SK-N-SH (cell line): ENCODE data around the gene MAPK10. TPM values are rescaled to one million over a fixed set of nuclear protein-coding genes. Genes with fewer than 3 reads are reported as not detected.

Experiments used
- CTCF ChIA-PET: fragments of 300-600, 350-600 bp; formaldehyde crosslinking; extraction: SDS; loops from one replicate; lab custom pipeline; 2021; lab: Yijun Ruan, JAX
- POLR2A ChIA-PET: fragments of 350-600 bp; sonication (Branson Sonifier 250); formaldehyde crosslinking; extraction: SDS; loops from one replicate; lab custom pipeline; 2020; ENCODE audit warnings: antibody characterized with exemption, inconsistent platforms; lab: Yijun Ruan, JAX
- DNase-seq: peaks from one replicate; pipeline ENCODE4 v3.0.0; 2012
- H2AFZ ChIP-seq: fragments of 200-600 bp; sonication (generic); 2 replicates; pipeline ENCODE4 v1.8.1; 2016; ENCODE audit warnings: antibody characterized with exemption, mild to moderate bottlenecking, low read depth
- H3F3A ChIP-seq: fragments of 200-600 bp; sonication (generic); replicated peaks from 2 replicates; pipeline ENCODE3; 2016; ENCODE audit warnings: antibody characterized with exemption, mild to moderate bottlenecking; ENCODE audit not compliant: insufficient read depth
- H3K27ac ChIP-seq, 2 experiments: fragments of 200-500 bp in 1 of 2; fragments of 200-600 bp in 1 of 2; sonication (Bioruptor generic) in 1 of 2; sonication (generic), shearing (Covaris generic) in 1 of 2; 2 replicates each; pipeline versions ENCODE4 v1.5.1 to v1.6.1; 2014 to 2016; ENCODE audit warnings: low read depth in 2 of 2, inconsistent platforms in 1 of 2, low read length in 1 of 2, mild to moderate bottlenecking in 1 of 2, mixed read lengths in 1 of 2
- H3K27me3 ChIP-seq: fragments of 200-600 bp; sonication (generic), shearing (Covaris generic); 2 replicates; pipeline ENCODE4 v1.6.1; 2016; ENCODE audit warnings: mixed run types; ENCODE audit not compliant: insufficient read depth
- H3K36me3 ChIP-seq, 2 experiments: fragments of 200-500 bp in 1 of 2; fragments of 200-600 bp in 1 of 2; sonication (Bioruptor generic) in 1 of 2; sonication (generic) in 1 of 2; replicated peaks in 1 of 2; 2 replicates each; pipeline versions ENCODE3 to v1.5.1; 2014 to 2016; ENCODE audit warnings: low read length in 1 of 2, mild to moderate bottlenecking in 1 of 2; ENCODE audit not compliant: insufficient read depth in 2 of 2, control insufficient read depth in 1 of 2
- H3K4me1 ChIP-seq, 2 experiments: fragments of 200-500 bp in 1 of 2; fragments of 200-600 bp in 1 of 2; sonication (Bioruptor generic) in 1 of 2; sonication (generic), shearing (Covaris generic) in 1 of 2; 2 replicates each; pipeline versions ENCODE4 v1.5.1 to v1.6.1; 2014 to 2016; ENCODE audit warnings: low read depth in 1 of 2, low read length in 1 of 2, mixed run types in 1 of 2; ENCODE audit not compliant: insufficient read depth in 2 of 2, control insufficient read depth in 1 of 2
- H3K4me2 ChIP-seq: fragments of 200-600 bp; sonication (generic), shearing (Covaris generic); 2 replicates; pipeline ENCODE4 v1.6.1; 2017; ENCODE audit warnings: mixed run types
- H3K4me3 ChIP-seq, 2 experiments: fragments of 200-500 bp in 1 of 2; fragments of 200-600 bp in 1 of 2; sonication (Bioruptor generic) in 1 of 2; sonication (generic), shearing (Covaris generic) in 1 of 2; 2 replicates each; pipeline versions ENCODE4 v1.5.1 to v1.8.1; 2014 to 2016; ENCODE audit warnings: low read depth in 2 of 2, inconsistent platforms in 1 of 2, low read length in 1 of 2, mild to moderate bottlenecking in 1 of 2, mixed read lengths in 1 of 2, moderate library complexity in 1 of 2
- H3K79me2 ChIP-seq: fragments of 200-600 bp; sonication (generic); 2 replicates; pipeline ENCODE4 v1.8.1; 2017; ENCODE audit warnings: mild to moderate bottlenecking; ENCODE audit not compliant: insufficient read depth
- H3K9ac ChIP-seq: fragments of 200-600 bp; sonication (generic); 2 replicates; pipeline ENCODE4 v1.6.1; 2017; ENCODE audit warnings: mixed run types
- H3K9me2 ChIP-seq: fragments of 200-600 bp; sonication (generic); 2 replicates; pipeline ENCODE4 v1.6.1; 2017; ENCODE audit warnings: mixed run types
- H3K9me3 ChIP-seq: fragments of 200-600 bp; sonication (generic); 2 replicates; pipeline ENCODE4 v1.6.1; 2017; ENCODE audit warnings: mixed run types, mild to moderate bottlenecking, moderate library complexity
- H4K20me1 ChIP-seq: fragments of 200-600 bp; sonication (generic); 2 replicates; pipeline ENCODE4 v1.6.1; 2017; ENCODE audit warnings: mild to moderate bottlenecking, mixed run types; ENCODE audit not compliant: insufficient read depth
- EZH2phosphoT487 ChIP-seq: fragments of 200-600 bp; sonication (generic); IDR thresholded peaks from 2 replicates; pipeline ENCODE4 v1.6.1; 2017; ENCODE audit warnings: low read depth, mixed run types, mild to moderate bottlenecking, antibody characterized with exemption, moderate library complexity, borderline replicate concordance
- FOSL2 ChIP-seq: IDR thresholded peaks from 2 replicates; pipeline ENCODE4 v1.4.0; 2012; ENCODE audit warnings: low read depth, mild to moderate bottlenecking, moderate library complexity, borderline replicate concordance
- FOXM1 ChIP-seq: IDR thresholded peaks from 2 replicates; pipeline ENCODE4 v1.4.0; 2012; ENCODE audit warnings: low read depth, mild to moderate bottlenecking
- GATA2 ChIP-seq: sonication (generic); formaldehyde crosslinking; IDR thresholded peaks from 2 replicates; pipeline ENCODE4 v1.5.0; 2020; ENCODE audit warnings: mild to moderate bottlenecking, missing genetic modification reagents
- IRF3 ChIP-seq: fragments of 150-350 bp; IDR thresholded peaks from 2 replicates; pipeline ENCODE4 v1.6.1; 2016; ENCODE audit warnings: mild to moderate bottlenecking, low read depth, low read length
- JUND ChIP-seq: IDR thresholded peaks from 2 replicates; pipeline ENCODE4 v1.4.0; 2012
- MEF2A ChIP-seq: IDR thresholded peaks from 2 replicates; pipeline ENCODE4 v1.4.0; 2012; ENCODE audit warnings: low read depth, borderline replicate concordance
- NFIC ChIP-seq: IDR thresholded peaks from 2 replicates; pipeline ENCODE4 v1.4.0; 2012; ENCODE audit warnings: borderline replicate concordance
- NRF1 ChIP-seq: IDR thresholded peaks from 2 replicates; pipeline ENCODE4 v1.6.1; 2012; ENCODE audit warnings: low read depth, mild to moderate bottlenecking, low read length
- PBX3 ChIP-seq: IDR thresholded peaks from 2 replicates; pipeline ENCODE4; 2012
- POLR2AphosphoS5 ChIP-seq: IDR thresholded peaks from 2 replicates; pipeline ENCODE4 v1.6.1; 2012; ENCODE audit warnings: low read depth, low read length
- RAD21 ChIP-seq: IDR thresholded peaks from 2 replicates; pipeline ENCODE4 v1.6.1; 2012; ENCODE audit warnings: mild to moderate bottlenecking, low read length
- REST ChIP-seq: IDR thresholded peaks from 2 replicates; pipeline ENCODE4 v1.6.1; 2012; ENCODE audit warnings: mild to moderate bottlenecking, low read depth, low read length, moderate library complexity
- RFX5 ChIP-seq: IDR thresholded peaks from 2 replicates; pipeline ENCODE4 v1.6.1; 2012; ENCODE audit warnings: mild to moderate bottlenecking, improper control_type of control experiment, low read length
- RXRA ChIP-seq: IDR thresholded peaks from 2 replicates; pipeline ENCODE4 v1.4.0; 2012; ENCODE audit warnings: low read depth, mild to moderate bottlenecking, borderline replicate concordance
- TAF1 ChIP-seq: IDR thresholded peaks from 2 replicates; pipeline ENCODE4 v1.6.1; 2012; ENCODE audit warnings: low read depth, mild to moderate bottlenecking, low read length, moderate library complexity, borderline replicate concordance
- TCF12 ChIP-seq: IDR thresholded peaks from 2 replicates; pipeline ENCODE4 v1.4.0; 2012
- USF1 ChIP-seq: IDR thresholded peaks from 2 replicates; pipeline ENCODE4 v1.4.0; 2012; ENCODE audit warnings: low read depth, borderline replicate concordance
- USF2 ChIP-seq: fragments of 150-350 bp; IDR thresholded peaks from 2 replicates; pipeline ENCODE4 v1.6.1; 2017; ENCODE audit warnings: antibody characterized with exemption, low read length, low read depth, borderline replicate concordance
- WGBS: methylation state at CpG from one replicate; pipeline ENCODE4 v1.1.6; 2017; ENCODE audit warnings: low lambda C conversion rate; 5-methylcytosine and 5-hydroxymethylcytosine counted together
- polyA plus RNA-seq, 3 experiments: library from polyadenylated mRNA; depleted of rRNA; stranded (reverse); fragments of >200 nt; gene quantifications; 2 replicates each; pipeline ENCODE4 v1.2.3, GENCODE V29; 2012
- TF ChIP-seq, protein P1 (sequence below): IDR thresholded peaks from 2 replicates; pipeline ENCODE4 v1.4.0; 2012; ENCODE audit warnings: low read depth

Gene MAPK10
- polyA plus RNA-seq, 1 of the 3 experiments (the other 2 are of a cell fraction) = 8.1 TPM

- Histone ChIP-seq H3K4me3 (no peak overlapping the region), H2AFZ (no peak overlapping the region), H3K36me3 (no peaks in the 10 kb centered on the region), H4K20me1 (no peaks in the 10 kb centered on the region), H3K79me2 (no peaks in the 10 kb centered on the region), H3K27ac (no peak overlapping the region), H3K27me3 (no peaks in the 10 kb centered on the region), H3K4me2 (no peak overlapping the region), H3F3A (no peaks in the 10 kb centered on the region), H3K4me1 (no peaks in the 10 kb centered on the region; a peak in 1 of 4 replicates), H3K9ac (no peak overlapping the region), H3K9me2 (no peaks in the 10 kb centered on the region), H3K9me3 (no peaks in the 10 kb centered on the region)
- POLR2A ChIA-PET = no interaction called here
- DNase-seq = no peak
- 95% methylated on average over 5 of the region's 5 CpGs for WGBS
- CTCF ChIA-PET = interaction anchor here (0.6 kb wide), 1 partner anchor 55 kb away, joined by 3 read pairs; no protein-coding TSS in a partner anchor
- TF ChIP-seq NFIC = no peak
- TF ChIP-seq MEF2A = no peak
Observed at GRCh38 chr4:86235549-86235948, 124.3 kb downstream of the MAPK10 start.

DNA sequence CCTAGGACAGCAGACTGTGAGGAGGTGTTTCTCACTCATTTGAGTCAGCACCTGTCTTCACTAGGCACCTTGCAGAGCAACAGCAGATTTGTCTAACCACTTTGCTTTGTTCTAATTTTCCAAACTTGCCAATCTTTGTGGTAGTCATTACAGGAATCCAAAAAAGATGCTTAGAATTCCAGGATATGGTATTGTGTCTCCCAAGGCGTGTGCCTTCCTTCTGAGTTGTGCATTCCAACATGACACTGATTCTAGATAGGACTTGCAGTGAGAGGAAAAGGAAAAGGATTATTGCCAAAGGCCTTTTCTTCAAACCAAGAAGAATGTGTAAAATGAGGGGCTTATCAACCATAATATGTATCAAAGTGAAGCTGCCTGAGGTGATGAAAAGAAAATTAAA is 126.2 kb downstream of the MAPK10 start:
- Histone ChIP-seq H3K36me3 (no peaks in the 10 kb centered on the region), H3K4me2 (no peak overlapping the region; the same call in 1 of the 2 replicates), H3K79me2 (no peaks in the 10 kb centered on the region), H3K4me1 (no peaks in the 10 kb centered on the region; a peak in 1 of 4 replicates), H3K9ac (no peak overlapping the region), H2AFZ (peak overlapping the region; percentile 26; the same call in 1 of the 2 replicates), H3K4me3 (no peak overlapping the region; a peak in 1 of 4 replicates), H3K27me3 (no peaks in the 10 kb centered on the region), H3F3A (no peaks in the 10 kb centered on the region), H4K20me1 (no peaks in the 10 kb centered on the region), H3K9me3 (no peaks in the 10 kb centered on the region), H3K9me2 (no peaks in the 10 kb centered on the region), H3K27ac (peak overlapping the region in 1 of 2 experiments; percentile 72; a peak in 3 of 4 replicates)
- ChIA-PET POLR2A (no interaction called here), CTCF (no interaction called here)
- 0% methylated on average over 1 of the region's 1 CpG for WGBS
- DNase-seq = no peak
- TF ChIP-seq TAF1 = no peak
- no peak for TF ChIP-seq EZH2phosphoT487
- peak; percentile 58; the same call in 1 of the 2 replicates for TF ChIP-seq FOSL2
- TF ChIP-seq POLR2AphosphoS5 = peak; percentile 59; the same call in 1 of the 2 replicates
- TF ChIP-seq USF2 = no peak
- no peak for TF ChIP-seq IRF3
- 0 out of 2 replicates have a peak, but pooled peaks have one; percentile 23 for TF ChIP-seq RXRA
- TF ChIP-seq, protein P1, sequence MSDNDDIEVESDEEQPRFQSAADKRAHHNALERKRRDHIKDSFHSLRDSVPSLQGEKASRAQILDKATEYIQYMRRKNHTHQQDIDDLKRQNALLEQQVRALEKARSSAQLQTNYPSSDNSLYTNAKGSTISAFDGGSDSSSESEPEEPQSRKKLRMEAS = no peak
- no peak for TF ChIP-seq GATA2 (CRISPR knock-in tag)
- no peak for TF ChIP-seq RAD21
- TF ChIP-seq FOXM1 = 0 out of 2 replicates have a peak, but pooled peaks have one; percentile 25
- no peak for TF ChIP-seq USF1
- peak; percentile 75 for TF ChIP-seq PBX3
- TF ChIP-seq TCF12 = peak; percentile 75
- TF ChIP-seq NFIC = peak; percentile 45
- TF ChIP-seq NRF1 = no peak
- peak; percentile 28; the same call in 1 of the 2 replicates for TF ChIP-seq JUND
- no peak for TF ChIP-seq RFX5
- peak; percentile 47; the same call in 1 of the 2 replicates for TF ChIP-seq REST
- no peak for TF ChIP-seq MEF2A
